Activated CD4-positive, alpha-beta T cell treated with anti-CD3 and anti-CD28 coated beads, Interleukin-2, amount 50 U/mL, for 4 hours (primary cell): ENCODE results near the gene DMXL1.

Experiments
- DNase-seq, 2 experiments: peaks; one replicate each; pipeline ENCODE4 v3.0.0-alpha.2; 2020

DMXL1 gene, protein sequence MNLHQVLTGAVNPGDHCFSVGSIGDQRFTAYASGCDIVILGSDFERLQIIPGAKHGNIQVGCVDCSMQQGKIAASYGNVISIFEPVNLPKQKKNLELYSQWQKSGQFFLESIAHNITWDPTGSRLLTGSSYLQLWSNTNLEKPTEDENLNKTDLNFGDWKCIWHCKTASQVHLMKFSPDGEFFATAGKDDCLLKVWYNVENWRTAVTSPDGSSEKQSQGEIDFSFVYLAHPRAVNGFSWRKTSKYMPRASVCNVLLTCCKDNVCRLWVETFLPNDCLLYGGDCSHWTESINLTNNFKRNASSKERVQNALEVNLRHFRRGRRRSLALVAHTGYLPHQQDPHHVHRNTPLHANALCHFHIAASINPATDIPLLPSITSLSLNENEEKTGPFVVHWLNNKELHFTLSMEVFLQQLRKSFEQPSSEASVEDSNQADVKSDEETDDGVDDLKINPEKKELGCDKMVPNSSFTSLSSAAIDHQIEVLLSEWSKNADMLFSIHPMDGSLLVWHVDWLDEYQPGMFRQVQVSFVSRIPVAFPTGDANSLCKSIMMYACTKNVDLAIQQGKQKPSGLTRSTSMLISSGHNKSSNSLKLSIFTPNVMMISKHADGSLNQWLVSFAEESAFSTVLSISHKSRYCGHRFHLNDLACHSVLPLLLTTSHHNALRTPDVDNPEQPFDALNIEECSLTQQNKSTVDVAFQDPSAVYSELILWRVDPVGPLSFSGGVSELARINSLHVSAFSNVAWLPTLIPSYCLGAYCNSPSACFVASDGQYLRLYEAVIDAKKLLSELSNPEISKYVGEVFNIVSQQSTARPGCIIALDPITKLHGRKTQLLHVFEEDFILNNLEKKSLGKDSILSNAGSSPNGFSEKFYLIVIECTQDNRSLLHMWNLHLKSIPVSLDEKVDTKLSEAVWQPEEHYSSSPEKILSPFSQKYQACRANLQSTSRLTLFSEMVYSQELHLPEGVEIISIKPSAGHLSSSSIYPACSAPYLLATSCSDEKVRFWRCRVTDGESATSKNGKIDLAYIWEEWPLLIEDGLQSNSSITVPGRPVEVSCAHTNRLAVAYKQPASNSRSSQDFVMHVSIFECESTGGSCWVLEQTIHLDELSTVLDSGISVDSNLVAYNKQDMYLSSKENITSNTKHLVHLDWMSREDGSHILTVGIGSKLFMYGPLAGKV (N-terminal part only)

DNA sequence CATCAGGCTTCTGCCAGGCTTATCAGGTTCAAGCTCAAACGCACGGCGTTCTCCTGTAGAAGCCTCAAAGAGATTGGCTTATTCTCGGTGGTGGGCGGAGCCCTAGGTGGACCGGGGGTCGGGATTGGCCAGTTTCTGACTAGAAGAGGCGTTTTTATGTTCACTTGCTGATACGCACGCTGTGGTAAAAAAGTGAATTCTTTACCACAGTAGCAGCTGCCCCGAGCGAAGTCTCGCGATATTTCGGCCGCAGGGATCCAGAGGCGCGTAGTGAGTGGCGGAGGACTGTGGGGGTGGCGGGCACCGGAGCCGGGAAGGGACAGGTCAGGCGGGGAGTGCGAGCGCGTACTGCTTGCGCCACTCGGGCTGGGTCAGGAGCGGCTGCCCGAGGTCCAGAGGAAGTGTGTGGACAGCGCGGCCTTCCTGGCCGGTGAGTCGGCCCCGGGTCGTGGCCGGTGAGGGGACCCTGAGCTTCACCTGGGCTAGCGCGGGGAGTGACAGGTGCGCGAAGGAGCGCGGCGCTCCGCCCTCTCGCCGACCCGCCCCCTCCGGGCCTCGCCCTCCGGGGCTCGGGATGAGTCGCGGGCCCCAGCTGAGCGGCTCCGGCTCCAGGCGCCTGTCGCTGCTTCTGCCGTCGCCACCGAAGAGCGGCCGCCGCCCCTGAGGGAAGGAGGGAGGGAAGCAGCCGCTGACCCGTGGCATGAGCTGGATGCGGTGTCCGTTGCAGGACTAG is at the start of gene DMXL1:
DMXL1 (plus strand) TSS at position 260 of the 733 bp plus-strand sequence. CDS start 483 bp downstream, outside the sequence.
- DNase-seq, result peak; percentile 98

DNA sequence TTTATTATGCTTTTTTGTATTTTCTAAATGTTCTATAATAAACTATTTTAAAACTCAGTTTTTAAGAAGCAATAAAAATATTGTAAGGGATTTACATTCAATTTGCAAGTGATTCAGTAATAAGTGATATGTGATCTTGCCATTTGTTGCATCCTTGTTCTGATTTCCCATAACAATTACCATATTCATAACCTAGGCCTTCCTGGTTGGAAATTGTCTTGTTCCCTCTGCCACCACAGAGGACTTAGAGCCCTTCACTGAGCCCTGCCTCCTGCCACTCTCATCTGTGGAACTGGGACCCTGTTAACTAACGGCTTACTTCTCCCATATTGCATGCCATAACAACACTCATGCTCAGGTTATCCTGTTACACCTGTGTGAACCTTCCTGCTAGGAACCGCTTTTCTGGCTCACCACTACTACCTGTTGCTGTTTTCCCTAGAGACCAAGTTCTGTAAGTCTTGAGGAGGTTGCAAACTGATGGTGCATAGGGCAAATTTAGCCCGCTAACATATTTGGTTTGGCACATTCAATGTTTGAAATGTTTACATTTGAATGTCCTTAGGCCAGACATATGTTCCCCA is 49.6 kb upstream of the DMXL1 start:
- no peak for DNase-seq

DNA sequence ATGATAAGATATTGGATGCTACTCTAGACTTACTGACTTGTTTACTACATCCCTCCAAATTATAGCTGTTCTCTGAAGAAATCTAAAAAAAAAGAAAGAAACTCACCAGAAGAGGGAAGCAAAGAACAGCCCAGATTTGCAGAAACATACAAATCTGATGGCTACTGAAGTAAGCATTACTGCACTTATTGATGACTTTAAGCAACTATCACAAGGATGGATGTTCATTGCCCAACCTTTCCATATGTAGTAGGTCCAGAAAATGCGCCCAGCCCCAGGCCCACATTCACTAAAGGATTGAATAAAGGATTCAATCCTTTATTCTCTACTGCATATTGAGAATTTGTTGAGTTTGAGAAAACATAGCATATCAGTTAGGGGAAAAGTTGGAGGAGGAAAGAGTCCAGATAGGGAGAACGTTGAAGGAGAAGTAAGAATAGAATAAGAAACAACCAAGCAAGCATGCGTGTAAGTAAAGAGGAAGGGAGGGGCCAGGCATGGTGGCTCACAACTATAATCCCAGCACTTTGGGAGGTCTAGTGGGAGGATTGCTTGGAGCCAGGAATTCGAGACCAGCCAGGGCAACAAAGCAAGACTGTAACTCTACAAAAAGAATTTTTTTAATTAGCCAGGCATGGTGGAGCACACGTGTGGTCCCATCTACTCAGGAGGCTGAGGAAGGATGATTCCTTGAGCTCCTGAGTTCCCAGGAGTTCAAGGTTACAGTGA is 48.7 kb upstream of the DMXL1 start:
- no peak for DNase-seq

DNA sequence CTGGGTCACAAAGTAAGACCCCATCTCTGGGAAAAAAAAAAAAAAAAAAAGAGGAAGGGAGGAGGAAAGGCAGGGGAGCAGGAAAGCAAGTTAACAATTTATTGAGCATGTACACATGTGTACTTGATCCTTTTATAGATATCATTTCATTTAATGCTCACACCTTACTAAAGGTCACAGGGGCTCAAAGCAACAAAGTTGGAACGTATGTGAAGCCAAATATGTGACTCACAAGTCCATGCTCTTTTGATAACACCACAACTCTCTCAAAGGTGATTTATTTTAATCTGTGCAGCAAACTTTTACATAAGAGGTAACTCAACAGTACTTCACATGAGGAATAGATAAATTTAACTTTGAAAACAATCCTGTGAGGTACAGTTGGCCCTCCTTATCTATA is 48.1 kb upstream of the DMXL1 start:
- DNase-seq, result no peak

DNA sequence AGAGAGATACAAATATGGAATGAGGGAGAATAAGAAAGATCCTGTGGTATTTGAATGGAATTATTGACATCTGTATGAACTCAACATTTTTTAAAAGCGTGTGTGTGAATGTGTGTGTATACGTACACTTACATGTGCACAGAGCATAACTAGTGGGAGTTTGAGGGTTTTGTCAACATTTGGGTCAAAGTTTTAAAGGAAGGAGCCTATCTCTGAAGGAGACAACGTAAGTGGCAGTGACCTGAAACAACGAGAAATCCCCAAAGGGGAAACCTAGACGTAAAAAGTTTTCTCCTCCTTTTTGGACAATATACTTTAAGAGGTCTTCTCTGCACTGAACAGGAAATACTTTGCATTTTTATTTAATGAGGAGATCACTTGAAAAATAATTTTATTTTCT is 42.3 kb upstream of the DMXL1 start:
- no peak for DNase-seq

GRCh38 chr5:119031011-119031886 is 39.6 kb upstream of the DMXL1 start:
- no peak for DNase-seq

DNA sequence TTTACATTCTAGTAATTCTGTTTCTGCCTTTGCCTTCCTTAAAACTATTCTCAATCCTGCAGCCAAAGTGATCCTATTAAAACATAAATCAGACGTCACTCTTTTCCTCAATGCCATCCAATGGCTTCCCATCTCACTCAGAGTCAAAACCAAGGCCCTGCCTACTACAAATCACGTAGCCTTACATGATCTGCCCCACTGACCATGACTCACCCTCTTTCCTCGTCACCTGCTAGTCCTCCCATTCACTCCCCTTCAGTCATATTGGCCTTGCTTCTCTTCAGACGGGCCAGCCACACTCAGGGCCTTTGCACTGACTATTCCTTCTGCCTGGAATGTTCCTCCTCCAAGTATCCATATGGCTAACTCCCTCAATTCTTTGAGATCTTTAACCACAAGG is 39.0 kb upstream of the DMXL1 start:
- no peak for DNase-seq

GRCh38 chr5:119032656-119033055 is 38.2 kb upstream of the DMXL1 start:
- no peak for DNase-seq

DNA sequence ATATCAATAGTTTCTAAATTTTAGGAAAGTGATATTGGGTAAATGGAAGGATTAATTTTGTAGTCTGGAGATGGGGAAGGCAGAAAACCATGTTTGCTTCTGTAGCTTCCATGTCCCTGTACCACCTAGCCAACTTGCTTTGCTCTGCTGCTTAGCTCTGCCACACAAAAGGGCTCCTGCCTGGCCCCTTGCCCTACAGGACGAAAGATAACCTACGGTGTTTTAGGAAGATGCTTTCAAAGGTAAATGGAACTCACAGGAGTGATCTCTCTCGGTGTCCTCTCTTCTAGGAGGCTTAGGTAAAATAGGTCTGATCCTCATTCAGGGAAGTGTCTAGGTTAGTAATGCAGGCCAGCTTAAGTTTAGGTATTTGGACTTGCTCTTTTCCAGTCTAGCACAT is 37.8 kb upstream of the DMXL1 start:
- no peak for DNase-seq

GRCh38 chr5:119036101-119036762 is 34.7 kb upstream of the DMXL1 start:
- DNase-seq, result no peak

DNA sequence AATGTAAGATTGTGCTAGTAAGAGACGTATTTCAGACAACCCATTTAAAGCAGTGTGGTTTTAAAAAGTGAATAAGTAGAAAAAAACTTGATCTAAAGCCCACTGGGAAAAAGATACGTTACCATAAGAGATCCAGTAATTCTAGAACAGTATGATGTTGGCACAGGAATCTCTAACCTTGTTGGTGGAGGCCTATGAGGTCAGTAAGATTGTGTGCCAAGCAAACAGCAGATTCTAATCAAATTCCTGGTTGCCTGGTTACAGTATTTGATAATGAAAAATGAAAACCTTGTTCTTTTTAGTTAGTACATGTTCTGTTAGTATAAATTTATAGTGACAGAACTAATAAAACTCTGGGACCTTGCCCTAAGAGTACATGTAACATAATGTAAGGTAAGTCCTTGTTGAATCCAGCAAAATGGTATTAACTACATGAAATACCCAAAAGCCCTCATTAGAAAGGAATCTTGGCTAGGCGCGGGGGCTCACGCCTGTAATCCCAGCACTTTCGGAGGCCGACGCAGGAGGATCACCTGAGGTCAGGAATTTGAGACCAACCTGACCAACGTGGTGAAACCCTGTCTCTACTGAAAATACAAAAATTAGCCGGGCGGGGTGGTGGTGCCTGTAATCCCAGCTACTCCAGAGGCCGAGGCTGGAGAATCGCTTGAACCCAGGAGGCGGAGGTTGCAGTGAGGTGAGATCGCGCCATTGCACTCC is 33.2 kb upstream of the DMXL1 start:
- no peak for DNase-seq

DNA sequence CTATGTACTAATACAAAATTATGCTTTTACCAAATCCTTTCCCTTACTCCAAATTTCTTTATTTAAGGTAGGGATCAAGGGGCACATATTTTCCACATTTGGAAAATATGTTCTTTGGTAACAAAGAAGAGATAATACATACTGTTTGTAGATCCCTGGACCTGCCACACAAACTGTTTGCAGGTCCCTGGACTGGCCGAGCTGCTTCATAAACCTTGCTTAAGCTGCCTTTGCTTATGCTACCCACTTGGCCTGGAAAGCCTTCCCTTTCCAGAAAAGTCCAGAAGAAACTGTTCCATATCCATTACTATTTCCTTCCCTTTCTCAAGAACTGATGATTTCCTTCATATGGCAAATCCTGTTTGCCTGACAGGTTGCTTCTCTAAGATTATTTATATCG is 22.6 kb upstream of the DMXL1 start:
- DNase-seq, result no peak

- DNase-seq, result no peak
These were observed 20.9 kb upstream of the DMXL1 start for GRCh38 chr5:119049824-119050449.

DNA sequence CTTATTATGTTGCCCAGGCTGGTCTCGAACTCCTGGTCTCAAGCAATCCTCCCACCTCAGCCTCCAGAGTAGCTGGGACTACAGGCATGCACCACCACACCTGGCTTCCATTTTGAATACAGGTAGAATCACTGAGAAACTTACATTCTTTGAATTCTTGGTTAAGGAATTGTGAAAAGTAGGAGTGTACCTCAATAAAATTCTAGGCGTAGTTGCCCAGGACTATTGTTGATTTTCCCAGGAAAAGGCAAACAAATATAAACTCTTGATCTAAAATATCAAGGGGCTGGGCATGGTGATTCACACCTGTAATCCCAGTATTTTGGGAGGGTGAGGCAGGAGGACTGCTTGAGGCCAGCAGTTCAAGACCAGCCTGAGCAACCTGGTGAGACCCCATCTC is 16.8 kb upstream of the DMXL1 start:
- no peak for DNase-seq

DNA sequence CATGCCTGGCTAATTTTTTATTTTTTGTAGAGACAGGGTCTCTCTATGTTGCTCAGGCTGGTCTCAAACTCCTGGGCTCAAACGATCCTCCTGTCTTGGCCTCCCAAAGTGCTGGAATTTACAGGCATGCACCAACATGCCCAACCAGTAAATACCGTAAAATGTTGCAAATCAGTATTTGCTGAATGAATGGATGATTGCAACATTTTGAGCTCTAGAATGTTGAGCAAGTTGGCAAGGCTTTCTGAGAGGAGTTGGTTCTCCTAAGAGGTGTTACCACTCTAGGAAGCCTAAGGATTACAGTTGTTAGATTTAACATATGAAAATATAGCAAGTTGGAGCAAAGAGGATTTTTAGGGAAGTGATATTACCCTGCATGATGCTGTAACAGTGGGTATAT is 15.6 kb upstream of the DMXL1 start:
- DNase-seq, result no peak

GRCh38 chr5:119058979-119059529 is 11.8 kb upstream of the DMXL1 start:
- DNase-seq, result no peak

- DNase-seq, result no peak
These were observed 11.1 kb upstream of the DMXL1 start for GRCh38 chr5:119059740-119060255.
